ENCODE measurements around the gene NDUFS4.

- TF ChIP-seq USF2 (IDR thresholded peaks at IDR 0.05; ENCODE audit: low read depth, low read length) (no peak), CEBPB (IDR thresholded peaks at IDR 0.05; ENCODE audit: low read depth, low read length) (no peak), CTCF (conservative IDR thresholded peaks at IDR 0.05; ENCODE audit: low read depth, low read length) (no peak), RFX5 (IDR thresholded peaks at IDR 0.05; ENCODE audit: low read depth, low read length) (no peak), POLR2A (IDR thresholded peaks at IDR 0.05; ENCODE audit: low read depth, low read length) (no peak), FOS (IDR thresholded peaks at IDR 0.05; ENCODE audit: low read depth, low read length) (no peak), MAFK (IDR thresholded peaks at IDR 0.05; ENCODE audit: low read depth, low read length) (no peak), MXI1 (IDR thresholded peaks at IDR 0.05; ENCODE audit: borderline replicate concordance, low read depth, low read length) (no peak), RCOR1 (IDR thresholded peaks at IDR 0.05; ENCODE audit: insufficient replicate concordance, low read length) (no peak), SMC3 (IDR thresholded peaks at IDR 0.05; ENCODE audit: low read depth, low read length) (no peak)
Measured at GRCh38 chr5:53607886-53608285, 47.4 kb downstream of the NDUFS4 start.
